ENCODE data around the gene ENC1. TPM values are rescaled to one million over a fixed set of nuclear protein-coding genes. Genes with fewer than 3 reads are reported as not detected.

Gene ENC1
- total RNA-seq, 1 donor from 2014 or later: 1.6 TPM

DNA sequence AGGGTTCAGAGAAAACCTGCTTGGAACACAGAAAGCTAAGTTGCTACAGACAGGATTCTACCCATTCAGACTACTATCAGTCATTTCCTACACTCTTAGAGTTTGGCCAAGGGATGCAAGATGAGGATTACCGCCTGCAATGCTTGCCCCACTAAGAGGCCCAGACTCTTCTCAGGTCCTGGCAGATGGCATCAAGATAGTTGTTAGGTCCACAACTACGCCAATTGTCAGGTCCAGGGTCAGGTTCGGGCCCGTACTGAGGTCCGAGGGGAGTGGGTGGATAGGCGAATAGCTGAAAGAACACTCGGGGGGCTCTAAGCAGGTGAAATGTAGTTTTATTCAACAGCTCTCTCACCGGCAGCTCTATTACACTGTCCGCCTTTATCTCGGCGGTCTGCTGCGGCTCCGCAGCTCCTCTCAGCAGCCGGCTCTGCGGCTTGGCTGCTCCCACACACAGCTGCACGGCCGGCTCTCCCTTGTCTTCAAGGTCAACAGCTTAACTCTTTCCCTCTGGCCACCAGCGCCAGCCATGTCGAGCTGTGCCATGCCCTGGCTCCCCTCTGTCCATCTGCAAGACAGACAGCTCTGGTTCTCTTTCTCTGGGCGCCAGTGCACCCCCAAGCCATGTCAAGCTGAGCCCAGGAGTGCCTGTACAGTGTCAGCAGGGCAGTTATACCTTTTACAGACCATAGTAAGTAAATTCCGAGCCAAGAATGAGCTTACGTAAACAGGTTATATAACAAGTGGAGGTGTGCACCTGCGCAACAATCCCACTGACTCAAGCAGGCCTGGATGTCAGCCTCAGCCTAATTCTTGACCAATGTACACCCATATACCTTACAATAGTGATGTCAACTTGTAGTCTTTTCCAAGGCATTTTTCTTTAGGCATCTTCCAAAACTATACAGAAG lies 24.0 kb downstream of the ENC1 start:
- intact Hi-C loops (cut with micrococcal nuclease): no loop called here

DNA sequence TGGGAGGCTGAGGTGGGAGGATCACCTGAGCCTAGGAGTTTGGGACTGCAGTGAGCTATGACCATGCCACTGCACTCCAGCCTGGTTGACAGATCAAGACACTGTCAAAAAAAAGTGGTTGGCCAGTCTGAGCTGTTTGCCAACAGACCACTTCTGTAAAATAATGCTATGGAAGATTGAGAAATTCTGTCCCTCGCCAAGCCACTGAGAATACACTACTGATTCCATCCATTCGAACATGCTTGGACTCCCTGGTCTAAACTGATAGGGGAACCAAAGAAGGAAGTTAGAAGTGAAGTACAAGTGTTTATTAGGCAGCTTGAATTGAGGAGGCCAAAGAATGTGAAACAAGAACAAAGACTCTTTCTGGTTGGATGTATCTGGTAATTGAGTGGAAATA lies 27.2 kb downstream of the ENC1 start:
- intact Hi-C loops (cut with micrococcal nuclease): no loop called here

DNA sequence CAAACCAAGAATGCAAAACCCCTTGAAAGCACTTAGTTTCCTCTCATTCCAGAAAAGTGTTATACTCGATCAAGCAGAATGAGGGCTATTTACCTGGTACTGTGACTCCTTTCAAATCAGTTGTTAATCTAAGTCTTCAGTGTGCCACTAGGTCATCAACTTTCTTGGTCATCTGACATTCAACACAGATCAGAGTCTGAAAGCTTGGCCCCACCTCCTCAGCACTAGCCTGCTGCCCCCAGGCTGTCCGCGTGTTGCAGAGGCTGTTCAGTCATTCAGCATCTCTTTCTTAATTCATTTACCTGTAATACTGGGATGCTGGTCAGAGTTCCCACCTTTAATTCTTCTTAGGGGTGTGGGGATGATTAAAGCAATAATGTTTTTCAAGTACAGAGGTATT lies 28.5 kb downstream of the ENC1 start:
- intact Hi-C loops (cut with micrococcal nuclease): no loop called here

DNA sequence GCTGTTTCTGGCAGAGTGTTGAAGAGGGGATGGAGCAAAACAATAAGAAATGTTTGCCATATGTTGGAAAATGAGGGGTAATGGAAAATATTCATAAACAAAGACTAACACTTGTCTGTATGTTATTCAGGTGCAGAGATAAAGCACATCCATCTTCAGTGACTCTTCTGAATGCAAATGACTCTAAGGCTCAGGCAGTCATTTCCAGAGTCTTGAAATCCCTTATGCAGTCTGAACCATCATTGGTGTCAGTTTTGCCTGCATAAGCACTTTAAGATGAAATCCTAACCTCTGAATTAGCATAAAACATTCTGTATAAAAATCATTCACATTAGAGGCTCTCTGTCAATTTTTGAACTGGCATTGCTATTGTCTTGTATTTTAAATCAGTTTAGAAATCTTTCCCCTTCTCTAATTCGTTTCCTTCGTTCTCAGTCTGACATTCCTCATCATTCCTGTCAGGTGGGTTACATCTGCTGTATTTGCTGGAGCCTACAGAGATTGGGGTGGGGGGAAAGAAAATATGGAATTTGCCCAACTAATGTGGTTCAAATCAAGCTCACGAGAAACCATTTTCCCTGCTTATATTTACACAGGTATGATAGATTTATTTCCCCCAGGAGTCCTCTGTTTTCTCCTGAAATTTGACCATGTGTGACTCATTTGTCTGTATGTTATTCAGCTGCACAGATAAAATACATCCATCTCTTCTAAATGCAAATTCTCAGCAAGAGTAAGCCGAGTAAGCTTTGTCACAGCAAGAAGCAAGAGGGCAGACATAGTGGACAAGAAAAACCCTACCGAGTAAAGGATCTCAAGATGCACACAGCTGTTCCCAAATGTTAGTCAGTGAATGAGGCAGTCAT lies 31.6 kb downstream of the ENC1 start:
- intact Hi-C loops (cut with micrococcal nuclease): no loop called here

DNA sequence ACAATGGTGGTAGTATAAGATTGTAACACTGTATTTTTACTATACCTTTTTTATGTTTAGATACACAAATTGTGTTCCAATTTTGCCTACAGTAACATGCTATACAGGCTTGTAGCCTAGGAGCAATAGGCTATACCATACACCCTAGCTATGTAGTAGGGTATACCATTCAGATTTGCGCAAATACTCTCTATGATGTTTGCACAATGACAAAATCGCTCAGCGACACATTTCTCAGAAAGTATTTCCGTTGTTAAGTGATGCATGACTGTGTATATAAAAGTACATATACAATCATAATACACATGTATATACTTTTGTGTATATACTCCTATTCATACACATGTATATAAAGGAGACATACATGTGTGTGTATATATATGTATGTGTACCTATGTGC lies 34.8 kb downstream of the ENC1 start:
- intact Hi-C loops (cut with micrococcal nuclease): no loop called here

DNA sequence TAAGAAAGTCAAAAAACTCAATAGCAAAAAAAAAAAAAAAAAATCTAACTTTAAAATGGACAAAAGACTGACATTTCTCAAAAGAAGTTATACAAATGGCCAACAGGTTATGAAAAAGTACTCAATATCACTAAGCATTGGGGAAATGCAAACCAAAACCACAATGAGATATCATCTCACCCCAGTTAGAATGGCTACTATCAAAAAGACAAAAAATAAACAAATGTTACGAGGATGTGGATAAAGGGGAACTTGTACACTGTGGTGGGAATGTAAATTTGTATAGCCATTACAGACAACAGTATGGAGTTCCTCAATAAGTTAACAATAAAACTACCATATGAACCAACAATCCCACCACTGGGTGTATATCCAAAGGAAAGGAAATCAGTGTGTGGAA lies 37.2 kb downstream of the ENC1 start:
- intact Hi-C loops (cut with micrococcal nuclease): no loop called here

DNA sequence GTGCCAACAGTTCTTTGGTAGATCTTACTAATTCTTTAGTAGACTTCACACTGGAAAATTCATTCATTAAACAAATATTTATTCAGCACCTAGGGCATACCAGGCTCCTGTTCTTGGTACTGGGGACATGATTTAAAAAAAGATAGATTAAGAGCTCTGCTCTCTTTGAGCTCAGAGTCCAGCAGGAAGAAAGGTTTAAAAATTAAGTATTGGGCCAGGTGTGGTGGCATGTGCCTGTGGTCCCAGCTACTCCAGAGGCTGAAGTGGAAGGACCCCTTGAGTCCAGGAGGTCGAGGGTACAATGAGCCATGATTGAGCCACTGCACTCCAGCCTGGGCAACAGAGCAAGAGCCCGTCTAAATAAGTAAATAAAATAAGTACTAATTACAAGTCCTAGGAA lies 41.4 kb downstream of the ENC1 start:
- intact Hi-C loops (cut with micrococcal nuclease): no loop called here

DNA sequence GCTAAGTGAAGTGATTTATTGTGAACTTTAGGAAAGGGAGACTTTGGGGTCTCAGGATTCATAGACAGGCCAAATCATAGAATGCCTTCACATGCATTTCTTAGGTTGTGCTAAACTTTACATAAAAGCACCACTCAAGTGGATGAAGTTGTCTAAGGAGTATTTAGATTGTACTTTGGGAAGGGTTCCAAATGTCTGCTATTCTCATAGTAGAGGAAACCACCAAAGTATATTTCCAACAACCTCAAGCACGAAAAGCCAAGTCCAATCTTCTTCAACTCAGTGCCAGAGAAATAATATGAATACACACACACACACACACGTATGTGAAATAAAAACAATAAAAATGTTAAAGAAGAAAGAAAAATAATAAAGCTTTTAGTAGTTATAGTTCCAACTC lies 41.8 kb downstream of the ENC1 start:
- intact Hi-C loops (cut with micrococcal nuclease): no loop called here

DNA sequence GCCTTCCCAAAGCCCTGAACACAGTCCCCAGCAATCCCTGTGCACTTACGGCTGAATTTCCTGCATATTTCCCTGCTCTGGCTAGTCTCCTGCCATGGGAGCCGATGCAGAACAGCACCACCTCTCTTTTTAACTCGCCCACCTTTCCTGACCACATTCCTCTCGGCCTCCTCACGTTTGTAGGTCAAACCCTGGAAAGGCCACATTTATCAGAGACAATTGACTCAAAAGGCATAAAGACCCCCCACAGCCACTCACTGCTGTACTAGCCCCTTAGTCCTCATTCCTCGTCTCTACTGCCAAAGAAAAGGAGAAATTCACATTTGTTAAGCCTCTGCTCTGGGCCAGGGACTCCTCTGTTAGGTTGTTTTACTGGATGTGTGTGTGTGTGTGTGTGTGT lies 43.6 kb downstream of the ENC1 start:
- intact Hi-C loops (cut with micrococcal nuclease): no loop called here

DNA sequence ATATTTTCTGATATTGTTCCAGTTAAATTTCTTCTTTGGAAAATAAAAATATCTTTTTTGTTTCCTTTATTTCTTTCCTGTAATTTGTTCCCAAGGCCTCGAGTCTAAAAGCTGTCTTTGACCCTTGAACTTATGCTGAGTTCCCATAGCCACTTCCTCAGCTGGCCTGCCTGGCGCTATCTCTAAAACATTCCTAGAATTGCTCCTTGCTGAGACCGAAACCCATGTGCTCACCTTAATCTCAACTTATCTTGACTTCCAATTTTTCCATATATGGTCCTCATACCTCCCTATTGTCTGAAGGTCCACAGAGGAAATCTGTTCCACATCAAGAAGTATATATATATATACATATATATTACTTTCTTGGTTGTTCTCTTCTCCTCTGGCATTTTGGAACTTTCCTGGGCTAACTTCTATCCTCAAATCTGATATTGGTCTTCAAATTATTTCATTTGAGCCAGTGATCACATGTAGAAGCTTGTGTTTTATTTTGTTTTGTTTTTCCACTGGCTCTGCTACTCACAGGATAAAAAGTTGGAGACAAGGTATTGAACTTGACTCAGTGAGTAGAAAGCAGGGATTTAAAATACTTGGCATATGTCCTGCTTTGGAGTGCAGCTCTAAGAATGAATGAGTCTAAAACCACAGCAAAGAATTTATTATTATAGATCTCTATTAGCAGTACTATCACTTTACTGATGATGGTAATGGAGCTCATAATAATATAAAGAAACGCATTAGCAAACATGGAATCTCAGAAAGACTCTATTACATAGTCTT lies 45.2 kb downstream of the ENC1 start:
- intact Hi-C loops (cut with micrococcal nuclease): no loop called here

DNA sequence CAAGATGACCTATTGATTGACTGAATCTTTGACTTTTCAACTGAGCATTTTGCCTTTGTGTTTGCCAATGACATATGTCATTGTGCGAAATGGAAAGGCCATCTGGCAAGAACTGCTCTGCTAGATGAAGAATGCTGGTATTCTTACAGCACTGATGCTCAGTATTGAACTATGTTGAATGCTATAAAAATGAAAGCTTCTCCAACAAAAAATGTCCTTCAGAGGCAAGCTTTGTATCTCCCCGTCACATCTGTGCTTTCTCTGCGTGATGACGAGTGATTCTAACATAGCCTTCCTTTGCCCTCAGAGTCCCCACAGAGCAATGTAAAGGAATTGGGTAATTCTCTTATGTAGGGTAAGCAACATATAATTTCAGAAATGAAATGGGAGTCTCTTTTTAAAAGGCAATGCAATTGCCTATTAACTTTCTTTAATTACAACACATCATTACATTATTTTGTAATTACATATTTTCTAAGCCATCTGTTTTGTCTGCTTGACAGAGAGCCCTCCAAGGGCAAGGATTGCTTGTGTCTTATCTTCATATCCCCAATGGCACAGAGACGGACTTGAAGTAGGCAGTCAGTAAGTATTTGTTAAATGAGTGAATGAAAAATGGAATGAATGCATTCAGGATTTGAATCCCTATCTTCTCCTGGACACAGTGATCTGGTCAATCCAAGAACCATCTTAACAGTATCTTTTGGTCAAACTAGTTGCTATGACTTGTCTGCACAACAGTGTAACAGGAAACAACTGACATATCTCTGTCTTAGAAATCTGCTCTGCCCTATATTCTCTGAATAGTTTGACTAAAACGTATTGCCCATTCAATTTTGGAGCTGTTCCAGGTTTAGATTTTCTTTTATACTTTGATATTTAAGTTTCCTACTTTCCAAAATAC lies 46.1 kb downstream of the ENC1 start:
- intact Hi-C loops (cut with micrococcal nuclease): no loop called here

DNA sequence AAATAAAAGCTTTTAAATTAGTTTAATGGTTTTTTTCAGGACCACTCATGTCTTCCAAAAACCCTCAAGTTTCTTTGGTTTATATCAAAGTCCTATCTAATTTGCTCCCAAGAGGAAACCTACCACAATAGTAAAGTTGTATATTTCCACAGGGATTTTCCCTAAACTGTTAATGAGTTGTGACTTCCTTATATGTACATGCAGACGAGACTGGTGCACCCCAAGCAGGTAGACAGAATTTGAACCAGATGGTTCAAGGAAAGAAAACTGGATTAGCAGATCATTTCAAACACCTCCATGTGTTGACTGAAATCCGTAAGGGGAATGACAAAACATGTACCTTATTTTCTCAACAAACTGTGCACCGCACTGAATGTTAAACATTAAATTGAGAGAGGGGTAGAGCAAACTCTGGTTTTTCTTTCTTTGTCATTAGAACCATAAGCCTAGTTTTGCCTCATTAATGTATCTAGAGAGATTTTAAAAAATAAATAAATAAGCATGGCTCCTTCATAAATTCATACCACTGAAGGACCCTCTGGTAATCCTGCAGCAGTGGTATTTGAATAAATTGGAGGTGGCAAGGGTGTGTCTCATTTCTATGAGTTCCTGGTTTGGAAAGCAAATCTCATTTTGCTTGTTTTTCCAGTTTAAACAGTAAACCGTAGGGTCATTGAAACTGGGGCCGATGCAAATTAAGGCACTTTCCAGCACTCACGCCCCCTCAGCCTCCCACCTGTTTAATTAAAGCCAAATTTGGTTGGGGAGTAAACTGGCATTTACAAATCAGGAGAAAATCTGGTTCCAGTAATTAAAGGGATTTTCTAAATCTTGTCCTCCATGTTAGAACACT lies 51.1 kb downstream of the ENC1 start:
- intact Hi-C loops (cut with micrococcal nuclease): no loop called here

DNA sequence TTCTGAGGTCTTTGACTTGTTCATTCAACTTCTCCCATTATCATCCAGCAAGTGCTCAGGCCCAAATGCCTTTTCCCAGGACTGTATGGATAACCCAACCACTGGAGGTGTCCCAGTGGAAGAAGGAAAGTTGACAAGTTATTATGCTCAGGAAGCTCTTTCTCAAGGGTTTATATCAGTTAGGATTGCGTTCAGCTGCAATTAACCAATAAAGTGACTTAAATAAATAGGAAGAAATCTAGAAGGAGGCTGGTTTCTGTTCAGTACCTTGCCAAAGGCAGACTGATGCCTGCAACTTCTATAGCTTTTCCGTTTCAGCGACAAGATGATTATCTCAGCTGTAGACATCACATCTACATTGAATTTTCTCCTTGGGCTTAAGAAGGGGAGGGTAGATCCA lies 52.1 kb downstream of the ENC1 start:
- intact Hi-C loops (cut with micrococcal nuclease): no loop called here

DNA sequence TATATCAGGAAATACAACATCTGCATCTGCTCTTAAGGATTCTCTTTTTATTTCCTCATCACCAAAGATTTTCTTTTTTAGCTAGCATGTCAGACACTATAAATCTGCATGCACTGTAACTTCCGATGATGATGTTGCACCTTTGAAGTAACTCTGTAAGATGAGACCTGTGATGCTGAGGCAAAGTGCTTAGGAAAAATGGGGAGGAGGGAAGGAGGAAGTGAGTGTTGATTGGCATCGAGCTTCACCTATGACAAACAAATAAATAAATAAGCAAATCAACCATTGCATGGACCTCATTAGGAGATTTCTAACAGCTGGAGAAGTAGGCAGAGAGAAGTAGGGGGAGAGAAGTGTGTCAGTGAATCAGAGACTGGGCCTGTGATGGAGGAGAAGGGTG lies 52.6 kb downstream of the ENC1 start:
- intact Hi-C loops (cut with micrococcal nuclease): no loop called here

DNA sequence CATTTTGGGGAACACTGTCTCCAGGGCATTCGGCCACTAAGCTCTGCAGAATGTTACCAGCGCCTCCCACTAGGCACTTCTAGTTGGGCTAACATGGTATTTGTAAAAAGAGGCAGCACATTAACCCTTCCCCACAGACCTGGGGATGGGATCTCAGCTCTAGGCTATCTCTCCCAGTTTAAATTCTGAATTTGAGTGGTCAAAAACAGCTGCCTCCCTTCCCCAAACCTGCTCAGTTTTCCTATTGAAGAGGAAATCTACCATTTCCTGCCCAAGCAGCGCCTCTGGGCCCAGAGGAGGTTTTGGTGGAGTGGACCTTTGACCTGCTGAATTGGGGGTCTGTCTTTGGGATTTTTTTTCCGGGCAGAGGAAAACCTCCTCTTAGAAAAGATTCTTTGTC lies 53.2 kb downstream of the ENC1 start:
- intact Hi-C loops (cut with micrococcal nuclease): no loop called here

DNA sequence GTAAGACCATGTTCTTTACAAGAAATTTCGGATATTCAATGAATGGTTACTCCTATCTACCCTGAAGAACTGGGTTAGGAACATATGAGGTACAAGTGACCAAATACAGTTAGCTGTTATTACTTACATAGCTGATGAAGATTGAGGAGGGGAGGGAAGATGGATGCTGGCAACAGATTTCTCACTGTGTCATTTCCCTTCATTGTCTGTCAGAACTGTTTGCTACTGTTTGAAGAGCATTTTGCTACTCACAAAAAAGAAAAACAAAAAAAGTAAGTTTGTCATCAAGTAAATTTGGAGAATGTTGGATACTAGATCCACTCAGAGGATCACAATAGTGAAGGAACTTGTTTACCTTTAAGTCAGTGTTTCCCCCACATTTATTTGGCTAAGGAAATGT lies 53.7 kb downstream of the ENC1 start:
- intact Hi-C loops (cut with micrococcal nuclease): no loop called here

DNA sequence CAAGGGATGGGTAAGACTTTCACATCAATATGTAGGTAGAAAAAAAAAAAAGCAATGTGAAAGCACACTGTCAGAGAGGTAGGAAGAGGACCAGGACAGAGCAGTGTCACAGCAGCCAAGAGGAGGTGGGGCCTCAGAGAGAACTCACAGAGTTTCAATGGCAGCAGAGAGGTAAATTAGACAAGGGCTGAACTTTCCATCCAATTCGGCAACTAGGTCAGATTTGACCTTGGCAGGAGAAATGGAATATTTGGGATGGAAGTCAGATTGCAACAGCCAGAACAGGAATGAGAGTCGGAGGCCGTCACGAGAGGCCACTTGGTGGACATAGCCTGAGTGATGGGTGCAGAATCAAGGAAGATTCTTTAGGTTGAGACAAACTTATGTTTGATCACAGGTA lies 57.7 kb downstream of the ENC1 start:
- intact Hi-C loops (cut with micrococcal nuclease): no loop called here

DNA sequence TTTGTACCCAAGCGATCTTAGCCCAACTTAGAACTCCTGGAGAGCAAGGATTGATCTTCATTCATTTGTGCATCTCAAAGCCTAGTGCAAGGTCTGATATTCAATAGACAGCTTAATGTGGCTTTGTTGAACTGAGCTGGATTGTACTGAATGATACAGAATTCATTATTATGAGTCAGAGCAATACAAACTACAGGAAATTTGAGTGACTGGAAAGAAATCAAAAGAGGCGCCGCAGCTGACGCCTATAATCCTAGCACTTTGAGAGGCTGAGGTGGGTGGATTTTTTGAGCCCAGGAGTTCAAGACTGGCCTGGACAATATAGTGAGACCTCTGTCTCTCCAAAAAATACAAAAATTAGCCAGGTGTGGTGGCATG lies 58.6 kb downstream of the ENC1 start:
- intact Hi-C loops (cut with micrococcal nuclease): no loop called here

DNA sequence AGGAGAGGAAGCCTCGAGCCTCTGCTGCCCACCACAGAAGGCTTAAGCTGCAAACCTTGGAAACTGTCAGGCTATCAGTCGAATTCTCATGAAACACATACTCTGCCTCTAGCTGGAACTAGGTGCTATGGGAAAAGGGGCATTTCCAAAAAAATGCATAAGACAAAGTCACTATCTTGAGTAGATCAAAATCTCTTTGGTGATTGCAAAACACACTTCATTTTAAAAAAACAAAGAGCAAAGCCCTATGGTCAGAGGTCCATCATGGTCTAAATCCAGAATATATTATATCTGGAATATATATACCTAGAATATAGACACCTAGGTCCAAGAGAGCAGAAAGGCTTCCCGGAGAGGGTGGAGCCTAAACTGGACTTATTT lies 59.8 kb downstream of the ENC1 start:
- intact Hi-C loops (cut with micrococcal nuclease): no loop called here

DNA sequence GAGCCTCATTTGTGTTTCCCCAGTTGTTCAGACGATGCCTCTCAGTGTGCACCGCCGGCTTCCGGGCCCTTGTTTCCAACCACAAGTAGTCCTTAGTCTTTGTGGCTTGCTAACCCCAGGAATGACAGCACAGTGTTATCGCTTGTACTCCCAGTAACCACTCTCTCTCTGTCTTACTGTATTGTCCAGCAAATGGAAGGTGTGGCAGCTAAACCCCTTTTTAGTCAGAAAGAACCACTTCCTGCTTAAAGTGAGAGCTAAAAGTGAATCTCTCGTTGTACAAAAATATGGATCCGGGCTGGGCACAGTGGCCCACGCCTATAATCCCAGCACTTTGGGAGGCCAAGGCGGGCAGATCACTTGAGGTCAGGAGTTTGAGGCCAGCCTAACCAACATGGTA lies 61.3 kb downstream of the ENC1 start:
- intact Hi-C loops (cut with micrococcal nuclease): loop anchor here (2.0 to 10.0 kb wide), 10 partner anchors 60 to 1968 kb away; partner anchors contain the start of genes BTF3, CERT1, GCNT4 and HEXB

Measured in T-helper 1 cell treated with Interleukin-12 subunit alpha and Interleukin-12 subunit beta and Interleukin-4 antibody, amounts not matched to agents 30 ng/mL and 1 ng/mL, for 36 hours (primary cell).